SK-N-SH treated with all-trans-retinoic acid at 6 μM for 48 hours (cell line): ENCODE data around the gene MDC1.

Experiments
- ARNTL ChIP-seq: fragments of 450-650 bp; formaldehyde crosslinking; IDR thresholded peaks from 2 replicates; pipeline ENCODE4 v1.5.0; 2020; ENCODE audit warnings: low read depth, mild to moderate bottlenecking, moderate library complexity, borderline replicate concordance
- CSDC2 ChIP-seq: fragments of 250-450 bp; sonication (Bioruptor Pico); IDR thresholded peaks from 2 replicates; pipeline ENCODE4 v1.5.0; 2020; ENCODE audit warnings: mild to moderate bottlenecking, moderate library complexity
- ESRRG ChIP-seq: fragments of 250-450 bp; sonication (Bioruptor Pico); IDR thresholded peaks from 2 replicates; pipeline ENCODE4 v1.6.1; 2021; ENCODE audit warnings: mild to moderate bottlenecking
- GLIS3 ChIP-seq: fragments of 250-450 bp; sonication (Bioruptor Pico); IDR thresholded peaks from 2 replicates; pipeline ENCODE4 v1.5.0; 2020; ENCODE audit warnings: mild to moderate bottlenecking, moderate library complexity
- ISL1 ChIP-seq: fragments of 250-450 bp; sonication (Bioruptor Pico); IDR thresholded peaks from 2 replicates; pipeline ENCODE4 v2.1.2; 2022; ENCODE audit warnings: mild to moderate bottlenecking, moderate library complexity
- TCF4 ChIP-seq: fragments of 250-450 bp; sonication (Bioruptor Pico); IDR thresholded peaks from 2 replicates; pipeline ENCODE4 v1.8.0; 2021; ENCODE audit warnings: mild to moderate bottlenecking, moderate library complexity, borderline replicate concordance
- ZFP3 ChIP-seq: fragments of 250-450 bp; sonication (Bioruptor Pico); IDR thresholded peaks from 2 replicates; pipeline ENCODE4 v1.5.0; 2020; ENCODE audit warnings: mild to moderate bottlenecking, moderate library complexity
- ZFP30 ChIP-seq: fragments of 450-650 bp; formaldehyde crosslinking; IDR thresholded peaks from 2 replicates; pipeline ENCODE4 v1.5.0; 2022; ENCODE audit warnings: mild to moderate bottlenecking, moderate library complexity
- TF ChIP-seq, protein P1 (sequence below): fragments of 250-450 bp; sonication (Bioruptor Pico); IDR thresholded peaks from 2 replicates; pipeline ENCODE4 v1.5.1; 2020; ENCODE audit warnings: low read depth, mild to moderate bottlenecking, moderate library complexity
- TF ChIP-seq, protein P2 (sequence below): fragments of 250-450 bp; sonication (Bioruptor Pico); IDR thresholded peaks from 2 replicates; pipeline ENCODE4 v1.8.0; 2020; ENCODE audit warnings: mild to moderate bottlenecking, moderate library complexity, borderline replicate concordance
- TF ChIP-seq, protein P3 (sequence below): fragments of 250-450 bp; sonication (Bioruptor Pico); IDR thresholded peaks from 2 replicates; pipeline ENCODE4 v1.8.0; 2021; ENCODE audit warnings: low read depth, mild to moderate bottlenecking, moderate library complexity, borderline replicate concordance

DNA sequence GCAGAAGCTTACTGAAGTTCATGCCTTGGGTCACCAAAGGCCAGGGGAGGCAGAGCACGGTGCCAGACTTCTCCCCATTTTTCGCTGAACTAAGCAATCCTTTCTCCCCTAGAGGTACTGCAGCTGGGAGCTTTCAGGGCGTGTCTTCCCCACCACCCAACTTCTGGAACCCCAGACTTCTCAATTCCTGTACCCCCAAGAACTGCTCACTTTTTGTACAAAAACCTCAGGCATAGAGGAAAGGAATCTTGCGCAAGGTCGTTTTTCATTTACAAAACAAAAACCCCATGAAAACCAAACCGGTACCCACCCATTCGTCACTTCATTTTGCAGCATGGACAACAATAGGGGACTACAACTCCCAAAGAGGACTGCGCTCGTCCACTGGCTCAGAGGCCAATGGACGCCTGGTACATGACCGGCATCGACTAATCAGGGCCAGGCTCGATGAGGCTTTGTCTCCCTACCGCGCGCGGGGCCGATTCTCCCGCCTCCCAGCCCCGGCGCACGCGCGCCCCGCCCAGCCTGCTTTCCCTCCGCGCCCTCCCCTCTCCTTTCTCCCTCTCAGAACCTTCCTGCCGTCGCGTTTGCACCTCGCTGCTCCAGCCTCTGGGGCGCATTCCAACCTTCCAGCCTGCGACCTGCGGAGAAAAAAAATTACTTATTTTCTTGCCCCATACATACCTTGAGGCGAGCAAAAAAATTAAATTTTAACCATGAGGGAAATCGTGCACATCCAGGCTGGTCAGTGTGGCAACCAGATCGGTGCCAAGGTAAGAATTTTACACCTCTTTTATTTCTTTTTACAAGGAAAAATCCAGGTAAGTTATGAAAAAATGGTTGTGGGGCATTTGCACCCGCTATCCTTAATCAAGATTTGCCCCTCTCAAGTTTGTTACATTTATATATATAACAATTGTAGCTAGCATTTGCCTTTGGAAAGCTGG is 3.0 kb upstream of the MDC1 start, which contains the start of gene TUBB:
- TF ChIP-seq CSDC2 (CRISPR knock-in tag) (no peak), ISL1 (CRISPR knock-in tag) (no peak), ZFP30 (CRISPR knock-in tag) (no peak), ARNTL (CRISPR knock-in tag) (no peak), ZFP3 (CRISPR knock-in tag) (no peak), ESRRG (CRISPR knock-in tag) (no peak), TCF4 (CRISPR knock-in tag) (no peak), GLIS3 (no peak)
- TF ChIP-seq, protein P1, sequence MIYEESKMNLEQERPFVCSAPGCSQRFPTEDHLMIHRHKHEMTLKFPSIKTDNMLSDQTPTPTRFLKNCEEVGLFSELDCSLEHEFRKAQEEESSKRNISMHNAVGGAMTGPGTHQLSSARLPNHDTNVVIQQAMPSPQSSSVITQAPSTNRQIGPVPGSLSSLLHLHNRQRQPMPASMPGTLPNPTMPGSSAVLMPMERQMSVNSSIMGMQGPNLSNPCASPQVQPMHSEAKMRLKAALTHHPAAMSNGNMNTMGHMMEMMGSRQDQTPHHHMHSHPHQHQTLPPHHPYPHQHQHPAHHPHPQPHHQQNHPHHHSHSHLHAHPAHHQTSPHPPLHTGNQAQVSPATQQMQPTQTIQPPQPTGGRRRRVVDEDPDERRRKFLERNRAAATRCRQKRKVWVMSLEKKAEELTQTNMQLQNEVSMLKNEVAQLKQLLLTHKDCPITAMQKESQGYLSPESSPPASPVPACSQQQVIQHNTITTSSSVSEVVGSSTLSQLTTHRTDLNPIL (CRISPR knock-in tag) = no peak
- TF ChIP-seq, protein P2, sequence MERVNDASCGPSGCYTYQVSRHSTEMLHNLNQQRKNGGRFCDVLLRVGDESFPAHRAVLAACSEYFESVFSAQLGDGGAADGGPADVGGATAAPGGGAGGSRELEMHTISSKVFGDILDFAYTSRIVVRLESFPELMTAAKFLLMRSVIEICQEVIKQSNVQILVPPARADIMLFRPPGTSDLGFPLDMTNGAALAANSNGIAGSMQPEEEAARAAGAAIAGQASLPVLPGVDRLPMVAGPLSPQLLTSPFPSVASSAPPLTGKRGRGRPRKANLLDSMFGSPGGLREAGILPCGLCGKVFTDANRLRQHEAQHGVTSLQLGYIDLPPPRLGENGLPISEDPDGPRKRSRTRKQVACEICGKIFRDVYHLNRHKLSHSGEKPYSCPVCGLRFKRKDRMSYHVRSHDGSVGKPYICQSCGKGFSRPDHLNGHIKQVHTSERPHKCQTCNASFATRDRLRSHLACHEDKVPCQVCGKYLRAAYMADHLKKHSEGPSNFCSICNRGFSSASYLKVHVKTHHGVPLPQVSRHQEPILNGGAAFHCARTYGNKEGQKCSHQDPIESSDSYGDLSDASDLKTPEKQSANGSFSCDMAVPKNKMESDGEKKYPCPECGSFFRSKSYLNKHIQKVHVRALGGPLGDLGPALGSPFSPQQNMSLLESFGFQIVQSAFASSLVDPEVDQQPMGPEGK = no peak
- TF ChIP-seq, protein P3, sequence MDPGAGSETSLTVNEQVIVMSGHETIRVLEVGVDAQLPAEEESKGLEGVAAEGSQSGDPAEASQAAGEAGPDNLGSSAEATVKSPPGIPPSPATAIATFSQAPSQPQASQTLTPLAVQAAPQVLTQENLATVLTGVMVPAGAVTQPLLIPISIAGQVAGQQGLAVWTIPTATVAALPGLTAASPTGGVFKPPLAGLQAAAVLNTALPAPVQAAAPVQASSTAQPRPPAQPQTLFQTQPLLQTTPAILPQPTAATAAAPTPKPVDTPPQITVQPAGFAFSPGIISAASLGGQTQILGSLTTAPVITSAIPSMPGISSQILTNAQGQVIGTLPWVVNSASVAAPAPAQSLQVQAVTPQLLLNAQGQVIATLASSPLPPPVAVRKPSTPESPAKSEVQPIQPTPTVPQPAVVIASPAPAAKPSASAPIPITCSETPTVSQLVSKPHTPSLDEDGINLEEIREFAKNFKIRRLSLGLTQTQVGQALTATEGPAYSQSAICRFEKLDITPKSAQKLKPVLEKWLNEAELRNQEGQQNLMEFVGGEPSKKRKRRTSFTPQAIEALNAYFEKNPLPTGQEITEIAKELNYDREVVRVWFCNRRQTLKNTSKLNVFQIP (CRISPR knock-in tag) = no peak
